ENCODE data around the gene RSBN1.
"Not testable (repeated sequence)": the region's sequence is repeated elsewhere in the genome, so short reads cannot be mapped to it uniquely, and the experiment has no call there.

The RSBN1 gene

GRCh38 chr1:113782406-113782805, 29.9 kb downstream of the RSBN1 start:
- DNase-seq (ENCODE audit: low read depth in 2 of 2): no peak

DNA sequence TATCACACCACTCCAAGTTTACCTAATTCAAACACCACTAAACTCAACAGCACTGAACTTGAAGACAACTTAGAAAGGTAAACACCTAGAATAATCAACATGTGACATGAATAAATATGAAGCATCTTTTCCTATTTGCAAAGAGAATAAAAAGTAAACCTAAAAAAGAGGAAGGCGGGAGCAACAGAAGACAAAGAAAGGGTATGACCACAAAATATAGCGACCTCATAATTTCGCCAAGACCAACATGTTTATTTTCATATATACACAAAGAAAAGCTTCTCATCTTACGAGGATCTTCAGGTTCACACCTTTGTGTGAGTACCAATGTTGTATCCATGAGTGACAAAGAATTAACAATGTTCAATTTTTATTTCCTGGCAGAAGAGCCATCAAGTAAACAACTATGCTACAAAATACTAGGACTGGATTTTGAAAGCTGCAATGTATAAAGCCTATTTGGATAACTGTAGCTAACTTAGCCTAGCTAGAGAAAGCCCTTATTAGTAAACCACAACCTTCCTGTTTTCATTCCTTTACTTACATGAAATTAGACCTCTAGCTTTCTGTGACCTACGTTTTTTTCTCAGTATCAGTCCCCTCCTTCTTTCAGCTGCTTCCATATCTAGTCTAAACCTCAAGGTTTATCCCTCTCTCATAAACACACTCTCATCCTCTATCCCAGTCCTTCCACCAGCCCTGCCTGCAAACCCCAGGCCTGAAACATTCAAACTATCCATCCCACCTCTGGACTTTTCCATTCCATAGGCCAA, 31.7 kb downstream of the RSBN1 start:
- DNase-seq (ENCODE audit: low read depth in 2 of 2): no peak

DNA sequence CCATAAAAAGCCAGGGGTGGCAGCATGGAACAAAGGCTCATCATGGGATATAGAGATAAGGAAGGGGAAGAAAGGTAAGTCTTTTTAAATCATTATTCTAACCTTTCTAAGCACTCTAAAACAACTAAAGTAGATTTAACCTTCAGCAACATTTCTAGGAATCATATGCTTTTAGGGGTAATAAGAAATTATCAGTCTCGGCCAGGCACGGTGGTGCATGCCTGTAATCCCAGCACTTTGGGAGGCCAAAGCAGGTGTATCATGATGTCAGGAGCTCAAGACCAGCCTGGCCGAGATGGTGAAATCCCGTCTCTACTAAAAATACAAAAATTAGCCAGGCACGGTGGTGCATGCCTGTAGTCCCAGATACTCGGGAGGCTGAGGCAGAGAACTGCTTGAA, 32.7 kb downstream of the RSBN1 start:
- DNase-seq (ENCODE audit: low read depth in 2 of 2): no peak

DNA sequence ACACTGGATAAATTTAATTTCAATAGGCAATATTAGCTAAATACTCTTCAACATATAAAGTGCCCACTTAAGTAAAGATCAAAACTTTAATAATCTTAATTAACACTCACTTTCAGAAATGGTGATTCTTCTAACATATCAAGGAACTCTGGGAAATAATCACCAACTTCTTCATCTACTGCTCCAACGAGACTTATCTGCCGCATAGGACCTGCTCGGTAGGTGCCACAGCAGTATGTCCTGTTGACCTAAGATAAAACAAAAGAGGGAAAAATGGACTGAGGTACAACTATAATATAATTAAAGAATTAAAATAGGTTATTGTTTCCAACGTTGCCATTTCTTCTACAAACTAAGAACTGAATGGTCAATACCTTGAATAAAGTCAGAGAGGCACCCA, 34.7 kb downstream of the RSBN1 start:
- no peak for DNase-seq (ENCODE audit: low read depth in 2 of 2)

- DNase-seq (ENCODE audit: low read depth in 2 of 2): no peak
Measured at GRCh38 chr1:113770031-113770430, 42.2 kb downstream of the RSBN1 start.

DNA sequence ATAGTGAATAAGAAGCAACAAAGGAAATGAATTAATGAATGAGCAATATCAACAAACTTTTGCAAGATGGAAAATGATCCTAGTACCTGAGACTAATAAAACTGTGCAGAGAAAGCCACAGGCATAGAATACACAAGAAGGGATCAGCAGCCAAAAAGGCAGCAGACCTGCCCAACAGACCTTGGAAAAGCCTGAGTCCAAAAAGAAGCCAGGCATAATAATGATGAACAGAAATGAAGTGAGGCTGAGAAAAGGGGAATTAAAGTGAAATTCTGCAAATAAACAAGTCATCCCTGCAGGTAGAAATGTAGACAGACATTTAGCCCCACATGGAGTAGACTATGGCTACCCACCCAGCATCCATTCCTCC, 42.7 kb downstream of the RSBN1 start:
- DNase-seq (ENCODE audit: low read depth in 2 of 2): no peak

GRCh38 chr1:113768916-113769600, 43.2 kb downstream of the RSBN1 start:
- DNase-seq (ENCODE audit: low read depth in 2 of 2): no peak

DNA sequence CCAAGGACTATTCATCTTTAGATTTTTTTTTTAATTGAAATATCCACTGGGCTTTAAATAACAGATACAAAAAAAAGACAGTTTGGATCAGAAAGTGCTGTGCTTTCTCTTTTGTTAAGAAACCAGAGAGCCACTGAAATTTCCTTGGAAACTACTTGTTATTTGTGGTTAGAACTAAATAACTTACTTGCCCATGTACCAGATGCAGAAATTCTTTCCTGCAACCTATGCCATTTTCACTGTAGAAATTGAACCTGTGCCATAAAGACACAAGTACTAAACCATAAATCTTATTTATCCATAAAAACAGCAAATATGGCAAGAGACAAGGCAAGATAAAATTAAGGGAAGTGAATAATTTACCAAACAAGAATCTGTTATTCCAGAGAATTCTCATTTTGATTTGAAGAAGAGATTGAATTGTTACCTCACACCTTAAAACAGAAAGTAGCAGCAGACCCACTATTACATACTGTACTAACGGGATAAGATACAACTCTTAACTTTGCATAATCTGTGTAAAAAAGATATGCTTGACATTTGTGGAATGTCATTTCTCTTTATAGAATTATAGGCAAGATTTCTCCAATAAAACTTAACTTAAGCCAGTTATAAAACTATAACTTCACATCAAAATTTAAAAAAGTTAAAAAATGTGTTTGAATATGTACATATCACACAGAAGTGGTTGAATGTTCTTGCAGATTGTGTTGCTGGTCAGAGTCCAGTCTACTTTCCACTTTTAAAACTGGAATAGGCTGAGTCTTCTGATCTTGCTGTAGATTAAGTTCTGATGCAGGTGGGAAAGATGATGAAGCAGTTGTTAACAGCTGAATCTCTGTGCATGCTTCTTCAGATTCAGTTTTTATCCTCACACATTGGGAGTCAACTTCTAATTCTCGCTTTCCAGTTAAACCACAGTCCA, 46.7 kb downstream of the RSBN1 start:
- no peak for DNase-seq (ENCODE audit: low read depth in 2 of 2)

DNA sequence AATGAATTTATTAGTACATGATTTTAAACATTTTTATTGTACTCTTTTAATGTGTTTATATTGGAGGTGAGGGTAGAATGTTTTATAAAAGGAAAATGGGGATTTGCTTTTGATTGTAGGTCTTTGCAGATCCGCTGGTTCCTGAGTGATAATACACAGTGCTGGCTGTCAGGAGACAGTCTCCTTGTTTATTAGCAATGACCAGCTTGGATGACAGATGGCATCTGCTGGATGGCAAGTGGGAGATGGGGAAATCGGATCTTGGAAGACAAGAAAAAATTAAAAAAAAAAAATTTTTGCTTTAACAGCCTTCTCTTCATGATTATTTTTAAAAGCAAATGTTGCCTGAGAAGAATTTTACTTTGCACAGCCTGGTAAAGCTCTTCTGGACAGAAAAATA, 48.6 kb downstream of the RSBN1 start:
- no peak for DNase-seq (ENCODE audit: low read depth in 2 of 2)

GRCh38 chr1:113761937-113762336, 50.3 kb downstream of the RSBN1 start:
- no peak for DNase-seq (ENCODE audit: low read depth in 2 of 2)

GRCh38 chr1:113760102-113761080, 51.9 kb downstream of the RSBN1 start:
- no peak for DNase-seq (ENCODE audit: low read depth in 2 of 2)

DNA sequence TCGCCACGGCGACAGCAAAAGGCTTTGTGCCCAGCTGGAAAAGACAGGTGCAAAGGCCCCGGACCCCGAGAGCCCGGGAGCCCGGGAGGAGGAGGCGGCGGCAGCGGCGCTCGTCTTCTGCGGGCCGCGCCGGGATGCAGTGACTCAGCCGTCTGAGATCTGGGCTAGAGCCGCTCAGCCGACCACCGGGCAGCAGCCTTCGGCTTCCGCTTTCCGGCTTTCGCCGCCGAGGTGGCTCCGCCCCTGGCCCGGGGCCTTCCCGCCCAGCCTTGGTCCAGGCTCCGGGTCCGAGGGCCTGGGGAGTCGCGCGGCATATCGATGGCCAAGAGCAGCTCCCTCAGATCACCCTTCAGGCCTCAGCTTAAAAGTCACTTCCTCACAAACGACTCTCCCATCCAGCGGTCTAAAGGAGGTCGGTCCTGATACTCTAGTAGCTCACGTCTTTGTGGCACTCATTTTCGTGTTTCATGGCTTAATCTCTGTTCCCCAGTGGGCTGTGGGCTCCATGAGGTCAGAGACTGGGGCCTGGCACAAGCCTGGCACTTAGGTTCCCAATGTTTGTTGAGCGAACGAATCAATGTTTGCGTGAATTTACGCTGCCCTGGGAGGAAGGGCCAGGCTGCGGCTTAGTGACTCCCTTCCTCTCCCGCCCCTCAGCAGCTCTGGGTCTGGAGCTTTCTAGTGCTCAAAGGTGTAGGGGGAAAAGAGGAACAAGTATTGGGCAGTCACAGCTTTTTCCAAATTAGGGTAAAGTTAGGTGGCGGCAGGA, 52.8 kb downstream of the RSBN1 start, which contains the start of gene PHTF1:
PHTF1 (minus strand) TSS at position 154 of the 769 bp plus-strand sequence. CDS start 783 bp downstream, outside the sequence.
- DNase-seq (ENCODE audit: low read depth in 2 of 2): peak; percentile 57 to 62

DNA sequence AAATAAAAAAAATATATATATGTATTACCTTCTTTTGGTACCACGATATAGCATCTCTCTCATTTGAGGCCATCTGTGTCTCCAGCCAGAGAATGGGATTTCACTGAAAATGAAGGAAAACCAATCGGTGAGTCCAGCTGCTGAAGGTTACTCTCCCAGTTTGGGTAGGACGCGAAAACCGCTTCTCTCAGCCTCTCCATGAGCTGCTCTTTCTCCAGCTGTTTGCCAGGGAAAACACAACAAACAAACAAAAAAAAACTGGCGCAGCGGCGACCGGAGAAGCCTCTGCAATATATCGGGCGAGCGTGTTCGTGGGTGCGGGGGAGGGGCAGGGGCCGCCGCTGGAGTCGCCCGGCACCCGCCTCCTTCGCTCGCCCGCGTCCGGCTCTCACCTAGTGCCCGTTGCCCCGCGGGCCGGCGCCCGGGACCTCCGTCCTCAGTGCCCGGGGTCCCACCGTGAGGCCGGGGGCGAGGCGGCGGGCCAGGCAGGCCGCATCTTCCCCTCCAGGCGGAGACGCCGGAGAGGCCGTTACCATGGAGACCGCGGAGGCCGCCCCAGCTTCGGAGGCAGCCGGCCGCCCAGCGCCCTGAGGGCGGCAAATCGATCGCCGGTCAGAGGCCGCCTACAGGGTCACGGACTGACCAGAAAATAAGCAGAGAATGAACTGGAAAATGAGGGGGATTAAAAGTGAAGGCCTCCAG, 53.5 kb downstream of the RSBN1 start:
- DNase-seq (ENCODE audit: low read depth in 2 of 2): peak; percentile 48 to 50

DNA sequence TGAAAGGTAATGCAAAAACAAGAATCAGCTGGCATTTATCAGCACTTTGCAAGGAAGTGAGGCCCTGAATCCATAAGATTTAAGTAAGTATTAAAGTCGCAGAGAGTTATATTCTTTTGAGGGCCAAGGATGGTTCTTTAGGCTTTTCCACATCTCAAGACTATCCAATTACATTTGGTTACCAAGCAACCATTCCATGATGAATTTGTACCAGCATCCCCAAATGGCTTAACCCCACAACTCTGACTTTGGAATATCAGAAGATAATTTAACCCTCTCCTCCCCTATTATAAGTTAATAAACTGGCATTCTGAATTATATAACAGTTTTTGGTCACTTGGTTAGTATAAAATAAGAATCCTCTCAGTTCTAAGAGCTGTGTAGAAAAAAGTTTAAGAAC, 55.8 kb downstream of the RSBN1 start:
- DNase-seq (ENCODE audit: low read depth in 2 of 2): no peak

GRCh38 chr1:113753333-113753732, 58.9 kb downstream of the RSBN1 start:
- not testable (repeated sequence) for DNase-seq (ENCODE audit: low read depth in 2 of 2)

GRCh38 chr1:113751516-113751915, 60.8 kb downstream of the RSBN1 start:
- no peak for DNase-seq (ENCODE audit: low read depth in 2 of 2)

GRCh38 chr1:113751114-113751513, 61.2 kb downstream of the RSBN1 start:
- no peak for DNase-seq (ENCODE audit: low read depth in 2 of 2)

DNA sequence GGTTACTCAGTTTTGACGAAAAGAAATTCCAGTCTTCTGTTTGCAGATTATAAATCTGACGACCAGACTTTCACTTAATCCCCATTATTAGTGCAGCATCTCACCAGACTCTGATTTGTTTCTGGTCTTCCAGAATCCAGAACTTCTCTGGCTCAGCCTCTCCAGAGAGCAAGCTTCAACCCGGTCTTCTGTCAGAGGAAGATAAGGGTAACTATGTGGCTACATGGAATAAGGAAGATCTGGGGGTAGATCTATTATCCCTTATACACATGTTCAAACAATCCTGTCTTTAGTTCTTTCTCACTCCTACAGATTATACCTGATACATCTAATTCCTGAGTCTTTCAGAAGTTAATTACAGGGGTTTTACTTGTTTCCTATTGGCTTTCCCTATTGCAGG, 62.9 kb downstream of the RSBN1 start:
- DNase-seq (ENCODE audit: low read depth in 2 of 2): no peak

- DNase-seq (ENCODE audit: low read depth in 2 of 2): no peak
Measured at GRCh38 chr1:113747376-113747775, 64.9 kb downstream of the RSBN1 start.

- no peak for DNase-seq (ENCODE audit: low read depth in 2 of 2)
Measured at GRCh38 chr1:113745425-113745824, 66.9 kb downstream of the RSBN1 start.

Measured in stimulated activated CD8-positive, alpha-beta memory T cell treated with anti-CD3 and anti-CD28 coated beads, Interleukin-2, amount 100 ng/mL, for 48 hours (primary cell).